ENCODE measurements around the gene ZNF581.
A peak's percentile ranks its signal among the peaks of the same experiment; 100 is the strongest.

ZNF581 gene

GRCh38 chr19:55643003-55643886 is at the start of gene ZNF581:
TSS of gene ZNF581 (plus strand) at chr19:55643649. CDS start at chr19:55644572, 923 bp downstream.
- no peaks in the 10 kb centered on the region; the same call in 1 of the 2 replicates for H3K4me1 ChIP-seq (ENCODE audit: insufficient read depth, low read length)
- peak within 1 kb of the TSS; percentile 79 for H3K4me3 ChIP-seq (ENCODE audit: low read length)
- H3K9me3 ChIP-seq (ENCODE audit: insufficient read depth, low read depth, low read length) = no peaks in the 10 kb centered on the region
- H3K27ac ChIP-seq (ENCODE audit: low read length) = peak within 1 kb of the TSS; percentile 46
- peaks cover 15% of the 10 kb centered on the region for H3K36me3 ChIP-seq (ENCODE audit: insufficient read depth, low read depth, low read length)
- peak within 1 kb of the TSS; percentile 97 for H3K9ac ChIP-seq (ENCODE audit: low read depth, low read length)
- no peaks in the 10 kb centered on the region for H3K27me3 ChIP-seq (ENCODE audit: insufficient read depth, low read length)

GRCh38 chr19:55594996-55595545 is 48.4 kb upstream of the ZNF581 start:
- Histone ChIP-seq H3K27me3 (ENCODE audit: insufficient read depth, low read length) (no peaks in the 10 kb centered on the region), H3K9ac (ENCODE audit: low read depth, low read length) (no peak overlapping the region), H3K9me3 (ENCODE audit: insufficient read depth, low read depth, low read length) (no peaks in the 10 kb centered on the region), H3K27ac (ENCODE audit: low read length) (no peak overlapping the region), H3K4me3 (ENCODE audit: low read length) (no peak overlapping the region), H3K4me1 (ENCODE audit: insufficient read depth, low read length) (peaks cover 7% of the 10 kb centered on the region; the same call in 1 of the 2 replicates), H3K36me3 (ENCODE audit: insufficient read depth, low read depth, low read length) (peaks cover 25% of the 10 kb centered on the region)

DNA sequence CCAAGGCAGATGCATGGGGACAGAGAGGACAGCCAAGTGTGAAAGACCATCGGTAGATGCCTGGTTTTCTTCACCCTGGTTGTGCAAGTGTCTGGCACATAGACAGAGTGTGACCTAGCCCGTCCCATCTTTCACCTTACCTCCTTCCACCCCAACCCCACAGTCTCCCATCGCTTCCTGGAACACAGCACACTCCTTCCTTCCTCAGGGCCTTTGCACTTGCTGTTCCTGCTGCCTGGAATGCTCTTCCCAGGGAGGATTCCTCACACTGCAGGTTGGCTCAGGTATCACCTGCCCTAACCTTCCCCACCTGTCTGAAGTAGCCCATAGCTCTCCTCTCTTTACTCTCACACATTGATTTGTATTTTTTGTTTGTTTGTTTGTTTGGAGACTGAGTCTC is 47.1 kb upstream of the ZNF581 start:
- H3K27me3 ChIP-seq (ENCODE audit: insufficient read depth, low read length) = no peaks in the 10 kb centered on the region
- peaks cover 12% of the 10 kb centered on the region; the same call in 1 of the 2 replicates for H3K4me1 ChIP-seq (ENCODE audit: insufficient read depth, low read length)
- H3K9me3 ChIP-seq (ENCODE audit: insufficient read depth, low read depth, low read length) = no peaks in the 10 kb centered on the region
- no peak overlapping the region for H3K27ac ChIP-seq (ENCODE audit: low read length)
- no peak overlapping the region for H3K4me3 ChIP-seq (ENCODE audit: low read length)
- peaks cover 25% of the 10 kb centered on the region for H3K36me3 ChIP-seq (ENCODE audit: insufficient read depth, low read depth, low read length)
- no peak overlapping the region for H3K9ac ChIP-seq (ENCODE audit: low read depth, low read length)

DNA sequence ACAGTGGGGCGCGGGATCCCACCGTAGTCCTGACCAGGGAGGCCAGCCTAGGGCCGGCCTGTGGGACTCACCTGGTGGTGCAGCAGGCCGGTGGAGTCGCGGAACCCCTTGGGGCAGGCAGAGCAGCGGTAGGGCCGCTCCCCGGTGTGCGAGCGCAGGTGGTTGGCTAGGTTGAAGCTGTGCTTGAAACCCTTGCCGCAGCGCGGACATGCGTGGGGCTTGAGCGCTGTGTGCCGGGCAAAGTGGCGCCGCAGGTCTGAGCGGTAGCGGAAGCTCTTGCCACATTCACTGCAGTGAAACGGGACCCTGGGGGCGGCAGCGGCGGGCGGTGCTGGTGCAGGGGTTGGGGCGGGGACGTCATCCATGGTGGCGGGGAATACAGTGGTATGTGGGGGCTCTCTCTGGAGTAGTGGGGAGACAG is 45.9 kb upstream of the ZNF581 start:
- no peak overlapping the region for H3K27ac ChIP-seq (ENCODE audit: low read length)
- H3K36me3 ChIP-seq (ENCODE audit: insufficient read depth, low read depth, low read length) = peaks cover 25% of the 10 kb centered on the region
- no peak overlapping the region for H3K4me3 ChIP-seq (ENCODE audit: low read length)
- no peaks in the 10 kb centered on the region for H3K9me3 ChIP-seq (ENCODE audit: insufficient read depth, low read depth, low read length)
- H3K9ac ChIP-seq (ENCODE audit: low read depth, low read length) = no peak overlapping the region
- peaks cover 12% of the 10 kb centered on the region; the same call in 1 of the 2 replicates for H3K4me1 ChIP-seq (ENCODE audit: insufficient read depth, low read length)
- no peaks in the 10 kb centered on the region for H3K27me3 ChIP-seq (ENCODE audit: insufficient read depth, low read length)

- Histone ChIP-seq H3K9me3 (ENCODE audit: insufficient read depth, low read depth, low read length) (no peaks in the 10 kb centered on the region), H3K4me1 (ENCODE audit: insufficient read depth, low read length) (peaks cover 12% of the 10 kb centered on the region; the same call in 1 of the 2 replicates), H3K9ac (ENCODE audit: low read depth, low read length) (no peak overlapping the region), H3K27me3 (ENCODE audit: insufficient read depth, low read length) (no peaks in the 10 kb centered on the region), H3K27ac (ENCODE audit: low read length) (no peak overlapping the region), H3K4me3 (ENCODE audit: low read length) (peak overlapping the region; percentile 66), H3K36me3 (ENCODE audit: insufficient read depth, low read depth, low read length) (peaks cover 25% of the 10 kb centered on the region)
These were observed 45.4 kb upstream of the ZNF581 start for GRCh38 chr19:55598034-55598433.

DNA sequence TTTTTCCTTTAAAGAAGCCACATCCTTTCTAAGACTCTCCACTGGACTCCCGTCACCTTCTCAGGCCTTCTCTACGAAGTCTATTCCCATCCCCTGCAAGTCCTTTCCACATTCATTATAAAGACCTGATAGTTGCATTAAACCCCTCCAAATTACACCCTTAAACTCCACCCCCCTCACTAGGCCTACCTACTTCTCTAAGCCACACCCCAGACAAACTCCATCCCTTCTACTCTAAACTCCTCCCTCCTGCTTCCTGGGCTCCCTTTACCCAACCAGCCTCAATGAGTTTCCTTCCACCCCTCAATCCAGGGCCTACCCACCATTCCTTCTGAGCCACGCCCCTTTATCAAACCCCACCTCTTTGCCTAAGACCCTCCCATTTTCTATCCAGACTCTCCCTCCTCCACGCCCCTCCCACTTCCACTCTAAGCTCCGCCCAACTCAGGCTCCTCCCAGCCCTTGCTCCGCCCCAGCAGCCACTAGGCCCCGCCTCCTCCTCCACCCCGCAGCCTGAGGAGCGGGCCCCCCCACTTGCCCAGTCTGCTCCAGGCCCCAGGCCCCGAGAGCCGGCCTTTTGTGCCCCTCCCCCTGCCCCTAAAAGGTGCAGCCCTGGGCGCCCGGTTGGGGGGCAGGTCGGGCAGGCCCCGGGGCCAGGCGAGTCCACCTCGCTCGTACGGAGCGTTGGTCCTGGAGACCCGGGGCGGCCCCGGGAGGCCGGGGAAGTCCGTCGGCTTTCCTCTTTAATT is 44.6 kb upstream of the ZNF581 start:
- Histone ChIP-seq H3K36me3 (ENCODE audit: insufficient read depth, low read depth, low read length) (peaks cover 25% of the 10 kb centered on the region), H3K4me3 (ENCODE audit: low read length) (peak overlapping the region; percentile 76), H3K27me3 (ENCODE audit: insufficient read depth, low read length) (no peaks in the 10 kb centered on the region), H3K4me1 (ENCODE audit: insufficient read depth, low read length) (peaks cover 12% of the 10 kb centered on the region; the same call in 1 of the 2 replicates), H3K27ac (ENCODE audit: low read length) (peak overlapping the region; percentile 60), H3K9ac (ENCODE audit: low read depth, low read length) (peak overlapping the region; percentile 88), H3K9me3 (ENCODE audit: insufficient read depth, low read depth, low read length) (no peaks in the 10 kb centered on the region)

GRCh38 chr19:55599468-55599841 is 44.0 kb upstream of the ZNF581 start, which contains the start of gene FIZ1:
TSS of gene FIZ1 (minus strand) at chr19:55599517. CDS start at chr19:55597865, 1,652 bp downstream.
- Histone ChIP-seq H3K27me3 (ENCODE audit: insufficient read depth, low read length) (no peaks in the 10 kb centered on the region), H3K9ac (ENCODE audit: low read depth, low read length) (peak within 1 kb of the TSS; percentile 88), H3K27ac (ENCODE audit: low read length) (peak within 1 kb of the TSS; percentile 60), H3K4me3 (ENCODE audit: low read length) (peak within 1 kb of the TSS; percentile 76), H3K4me1 (ENCODE audit: insufficient read depth, low read length) (peaks cover 12% of the 10 kb centered on the region; the same call in 1 of the 2 replicates), H3K36me3 (ENCODE audit: insufficient read depth, low read depth, low read length) (peaks cover 25% of the 10 kb centered on the region), H3K9me3 (ENCODE audit: insufficient read depth, low read depth, low read length) (no peaks in the 10 kb centered on the region)

- Histone ChIP-seq H3K4me3 (ENCODE audit: low read length) (peak within 1 kb of the TSS; percentile 76), H3K9ac (ENCODE audit: low read depth, low read length) (peak within 1 kb of the TSS; percentile 88), H3K36me3 (ENCODE audit: insufficient read depth, low read depth, low read length) (peaks cover 20% of the 10 kb centered on the region), H3K27me3 (ENCODE audit: insufficient read depth, low read length) (no peaks in the 10 kb centered on the region), H3K9me3 (ENCODE audit: insufficient read depth, low read depth, low read length) (no peaks in the 10 kb centered on the region), H3K27ac (ENCODE audit: low read length) (peak within 1 kb of the TSS; percentile 60), H3K4me1 (ENCODE audit: insufficient read depth, low read length) (peaks cover 12% of the 10 kb centered on the region; the same call in 1 of the 2 replicates)
These were observed 43.4 kb upstream of the ZNF581 start, which contains the start of gene ZNF524 for GRCh38 chr19:55599842-55600661. TSS of gene ZNF524 (plus strand) at chr19:55600288. CDS start at chr19:55602113, 1,825 bp downstream.

DNA sequence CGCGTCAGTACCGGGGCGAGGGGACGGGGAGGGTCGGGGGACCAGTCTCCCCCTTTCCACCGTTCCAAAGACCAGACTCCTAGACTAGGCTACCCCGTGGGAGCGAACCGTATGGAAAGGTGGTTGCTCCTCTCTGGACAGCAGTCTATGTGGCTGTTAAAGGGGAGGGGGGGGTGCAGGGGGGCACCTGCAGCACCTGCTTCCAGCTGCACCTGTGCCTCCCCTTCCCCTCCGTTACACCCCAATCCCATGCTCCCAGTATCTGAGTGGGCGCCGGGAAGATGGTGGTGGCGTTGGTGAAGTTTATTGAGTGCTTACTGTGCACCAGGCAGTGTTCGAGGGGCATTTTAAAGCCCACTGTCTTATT is 42.8 kb upstream of the ZNF581 start:
- Histone ChIP-seq H3K36me3 (ENCODE audit: insufficient read depth, low read depth, low read length) (peaks cover 14% of the 10 kb centered on the region), H3K4me1 (ENCODE audit: insufficient read depth, low read length) (peaks cover 12% of the 10 kb centered on the region; the same call in 1 of the 2 replicates), H3K27me3 (ENCODE audit: insufficient read depth, low read length) (no peaks in the 10 kb centered on the region), H3K4me3 (ENCODE audit: low read length) (peak overlapping the region; percentile 71), H3K27ac (ENCODE audit: low read length) (peak overlapping the region; percentile 50), H3K9ac (ENCODE audit: low read depth, low read length) (peak overlapping the region; percentile 78; the same call in 1 of the 2 replicates), H3K9me3 (ENCODE audit: insufficient read depth, low read depth, low read length) (no peaks in the 10 kb centered on the region)

DNA sequence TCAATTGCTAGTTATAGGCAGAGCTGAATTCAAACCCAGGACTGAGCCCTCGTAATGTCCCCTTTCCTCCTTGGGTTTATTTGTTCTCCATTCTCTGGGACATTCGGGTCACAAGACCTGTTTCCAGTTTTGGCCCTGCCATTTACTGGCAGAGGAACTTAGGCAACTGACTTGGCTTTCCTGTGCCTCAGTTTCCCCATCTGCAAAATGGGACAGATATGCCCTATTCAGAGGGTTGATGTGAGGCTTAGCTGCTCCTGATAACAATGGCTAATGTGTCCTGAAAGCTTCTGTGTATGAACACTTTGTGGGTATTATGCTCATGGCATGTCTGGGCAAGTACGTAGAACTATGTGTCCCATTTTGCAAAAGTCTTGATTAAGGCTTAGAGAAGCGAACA is 42.4 kb upstream of the ZNF581 start:
- Histone ChIP-seq H3K36me3 (ENCODE audit: insufficient read depth, low read depth, low read length) (peaks cover 10% of the 10 kb centered on the region), H3K9ac (ENCODE audit: low read depth, low read length) (peak overlapping the region; percentile 78; the same call in 1 of the 2 replicates), H3K27me3 (ENCODE audit: insufficient read depth, low read length) (no peaks in the 10 kb centered on the region), H3K9me3 (ENCODE audit: insufficient read depth, low read depth, low read length) (no peaks in the 10 kb centered on the region), H3K4me3 (ENCODE audit: low read length) (peak overlapping the region; percentile 71), H3K27ac (ENCODE audit: low read length) (no peak overlapping the region), H3K4me1 (ENCODE audit: insufficient read depth, low read length) (peaks cover 12% of the 10 kb centered on the region; the same call in 1 of the 2 replicates)

Data from iPS-20b (cell line).